Measurements from ENCODE around the gene GMFB. TPM values are rescaled to one million over a fixed set of nuclear protein-coding genes. Genes with fewer than 3 reads are reported as not detected.

Gene GMFB
- total RNA-seq, 1 experiment from 2014 or later = 63.7 TPM

- no peak for DNase-seq (ENCODE audit: low spot score)
- ChIA-PET POLR2A (no interaction called here), CTCF (no interaction called here)
Observed at GRCh38 chr14:54503486-54503885, 14.7 kb upstream of the GMFB start.

DNA sequence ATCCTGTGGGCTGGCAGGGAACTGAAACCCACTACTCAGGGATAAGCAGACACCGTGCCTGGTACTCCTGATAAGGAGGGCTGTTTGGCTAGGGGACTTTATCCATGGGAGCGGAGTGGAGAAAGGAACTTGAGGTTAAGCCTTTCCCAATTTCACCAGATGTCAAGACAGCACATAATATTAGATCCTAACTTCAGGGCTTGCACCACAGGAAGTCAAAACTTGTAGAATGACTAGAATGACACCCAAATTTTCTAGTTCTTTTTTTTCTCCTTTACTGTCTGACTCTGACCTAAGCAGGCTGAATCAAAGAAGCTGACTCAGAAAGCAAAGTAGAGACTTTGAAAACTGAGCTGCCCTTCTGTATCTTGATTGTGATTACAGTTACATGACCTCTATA, 13.8 kb upstream of the GMFB start:
- DNase-seq (ENCODE audit: low spot score) = no peak
- no peak for ATAC-seq
- TF ChIP-seq CBFB (CRISPR knock-in tag; IDR thresholded peaks at IDR 0.05; ENCODE audit: low read depth) (no peak), ATF6 (CRISPR knock-in tag; IDR thresholded peaks at IDR 0.05) (no peak), MXD4 (CRISPR knock-in tag; IDR thresholded peaks at IDR 0.05; ENCODE audit: borderline replicate concordance) (no peak)
- TF ChIP-seq, protein P1, sequence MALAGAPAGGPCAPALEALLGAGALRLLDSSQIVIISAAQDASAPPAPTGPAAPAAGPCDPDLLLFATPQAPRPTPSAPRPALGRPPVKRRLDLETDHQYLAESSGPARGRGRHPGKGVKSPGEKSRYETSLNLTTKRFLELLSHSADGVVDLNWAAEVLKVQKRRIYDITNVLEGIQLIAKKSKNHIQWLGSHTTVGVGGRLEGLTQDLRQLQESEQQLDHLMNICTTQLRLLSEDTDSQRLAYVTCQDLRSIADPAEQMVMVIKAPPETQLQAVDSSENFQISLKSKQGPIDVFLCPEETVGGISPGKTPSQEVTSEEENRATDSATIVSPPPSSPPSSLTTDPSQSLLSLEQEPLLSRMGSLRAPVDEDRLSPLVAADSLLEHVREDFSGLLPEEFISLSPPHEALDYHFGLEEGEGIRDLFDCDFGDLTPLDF (CRISPR knock-in tag; IDR thresholded peaks at IDR 0.05) = no peak
- Mint-ChIP-seq H3K4me3 (no peak overlapping the region), H3K36me3 (no peaks in the 10 kb centered on the region), H3K27ac (no peak overlapping the region), H3K27me3 (ENCODE audit: low read depth) (peaks cover 6% of the 10 kb centered on the region), H3K9me3 (peaks cover 4% of the 10 kb centered on the region), H3K4me1 (no peaks in the 10 kb centered on the region)
- ChIA-PET CTCF (interaction anchor here (1.2 kb wide), 1 partner anchor 9 kb away, joined by 8 read pairs; no protein-coding TSS in a partner anchor), POLR2A (no interaction called here)

More at GRCh38 chr14:54503486-54503885, 14.7 kb upstream of the GMFB start:
- TF ChIP-seq PREB (CRISPR knock-in tag; IDR thresholded peaks at IDR 0.05; ENCODE audit: borderline replicate concordance) = no peak
- no peak for TF ChIP-seq SP1 (CRISPR knock-in tag; conservative IDR thresholded peaks at IDR 0.05)
- H3K27me3 Mint-ChIP-seq (ENCODE audit: low read depth) = peaks cover 6% of the 10 kb centered on the region
- H3K4me3 Mint-ChIP-seq = no peak overlapping the region
- ATAC-seq = peak; percentile 69
- H3K36me3 Mint-ChIP-seq = no peaks in the 10 kb centered on the region
- H3K9me3 Mint-ChIP-seq = no peaks in the 10 kb centered on the region
- H3K27ac Mint-ChIP-seq = no peak overlapping the region
- H3K4me1 Mint-ChIP-seq = no peaks in the 10 kb centered on the region

- Mint-ChIP-seq H3K27ac (no peak overlapping the region), H3K36me3 (no peaks in the 10 kb centered on the region), H3K4me1 (no peaks in the 10 kb centered on the region), H3K4me3 (no peak overlapping the region), H3K27me3 (ENCODE audit: low read depth) (peaks cover 6% of the 10 kb centered on the region; the same call in 1 of the 2 replicates), H3K9me3 (peaks cover 4% of the 10 kb centered on the region)
- ChIA-PET CTCF (interaction anchor here (1.2 kb wide), 1 partner anchor 8 kb away, joined by 8 read pairs; no protein-coding TSS in a partner anchor), POLR2A (no interaction called here)
- ATAC-seq = no peak
- DNase-seq (ENCODE audit: low spot score) = no peak
- TF ChIP-seq, protein P2, sequence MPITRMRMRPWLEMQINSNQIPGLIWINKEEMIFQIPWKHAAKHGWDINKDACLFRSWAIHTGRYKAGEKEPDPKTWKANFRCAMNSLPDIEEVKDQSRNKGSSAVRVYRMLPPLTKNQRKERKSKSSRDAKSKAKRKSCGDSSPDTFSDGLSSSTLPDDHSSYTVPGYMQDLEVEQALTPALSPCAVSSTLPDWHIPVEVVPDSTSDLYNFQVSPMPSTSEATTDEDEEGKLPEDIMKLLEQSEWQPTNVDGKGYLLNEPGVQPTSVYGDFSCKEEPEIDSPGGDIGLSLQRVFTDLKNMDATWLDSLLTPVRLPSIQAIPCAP (CRISPR knock-in tag; IDR thresholded peaks at IDR 0.05) = no peak
- TF ChIP-seq NR2C2 (CRISPR knock-in tag; IDR thresholded peaks at IDR 0.05) (no peak), ZSCAN18 (CRISPR knock-in tag; IDR thresholded peaks at IDR 0.05) (no peak), USF1 (CRISPR knock-in tag; IDR thresholded peaks at IDR 0.05) (no peak), EMX1 (CRISPR knock-in tag; IDR thresholded peaks at IDR 0.05) (no peak), ELF4 (CRISPR knock-in tag; IDR thresholded peaks at IDR 0.05; ENCODE audit: low read depth) (no peak), GTF2I (CRISPR knock-in tag; conservative IDR thresholded peaks at IDR 0.05) (no peak), JUN (CRISPR knock-in tag; IDR thresholded peaks at IDR 0.05) (no peak), ZNF121 (CRISPR knock-in tag; IDR thresholded peaks at IDR 0.05) (no peak)
- TF ChIP-seq, protein P3, sequence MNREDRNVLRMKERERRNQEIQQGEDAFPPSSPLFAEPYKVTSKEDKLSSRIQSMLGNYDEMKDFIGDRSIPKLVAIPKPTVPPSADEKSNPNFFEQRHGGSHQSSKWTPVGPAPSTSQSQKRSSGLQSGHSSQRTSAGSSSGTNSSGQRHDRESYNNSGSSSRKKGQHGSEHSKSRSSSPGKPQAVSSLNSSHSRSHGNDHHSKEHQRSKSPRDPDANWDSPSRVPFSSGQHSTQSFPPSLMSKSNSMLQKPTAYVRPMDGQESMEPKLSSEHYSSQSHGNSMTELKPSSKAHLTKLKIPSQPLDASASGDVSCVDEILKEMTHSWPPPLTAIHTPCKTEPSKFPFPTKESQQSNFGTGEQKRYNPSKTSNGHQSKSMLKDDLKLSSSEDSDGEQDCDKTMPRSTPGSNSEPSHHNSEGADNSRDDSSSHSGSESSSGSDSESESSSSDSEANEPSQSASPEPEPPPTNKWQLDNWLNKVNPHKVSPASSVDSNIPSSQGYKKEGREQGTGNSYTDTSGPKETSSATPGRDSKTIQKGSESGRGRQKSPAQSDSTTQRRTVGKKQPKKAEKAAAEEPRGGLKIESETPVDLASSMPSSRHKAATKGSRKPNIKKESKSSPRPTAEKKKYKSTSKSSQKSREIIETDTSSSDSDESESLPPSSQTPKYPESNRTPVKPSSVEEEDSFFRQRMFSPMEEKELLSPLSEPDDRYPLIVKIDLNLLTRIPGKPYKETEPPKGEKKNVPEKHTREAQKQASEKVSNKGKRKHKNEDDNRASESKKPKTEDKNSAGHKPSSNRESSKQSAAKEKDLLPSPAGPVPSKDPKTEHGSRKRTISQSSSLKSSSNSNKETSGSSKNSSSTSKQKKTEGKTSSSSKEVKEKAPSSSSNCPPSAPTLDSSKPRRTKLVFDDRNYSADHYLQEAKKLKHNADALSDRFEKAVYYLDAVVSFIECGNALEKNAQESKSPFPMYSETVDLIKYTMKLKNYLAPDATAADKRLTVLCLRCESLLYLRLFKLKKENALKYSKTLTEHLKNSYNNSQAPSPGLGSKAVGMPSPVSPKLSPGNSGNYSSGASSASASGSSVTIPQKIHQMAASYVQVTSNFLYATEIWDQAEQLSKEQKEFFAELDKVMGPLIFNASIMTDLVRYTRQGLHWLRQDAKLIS (CRISPR knock-in tag; IDR thresholded peaks at IDR 0.05; ENCODE audit: borderline replicate concordance) = no peak
- TF ChIP-seq, protein P4, sequence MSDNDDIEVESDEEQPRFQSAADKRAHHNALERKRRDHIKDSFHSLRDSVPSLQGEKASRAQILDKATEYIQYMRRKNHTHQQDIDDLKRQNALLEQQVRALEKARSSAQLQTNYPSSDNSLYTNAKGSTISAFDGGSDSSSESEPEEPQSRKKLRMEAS (CRISPR knock-in tag; IDR thresholded peaks at IDR 0.05) = no peak
- TF ChIP-seq, protein P5, sequence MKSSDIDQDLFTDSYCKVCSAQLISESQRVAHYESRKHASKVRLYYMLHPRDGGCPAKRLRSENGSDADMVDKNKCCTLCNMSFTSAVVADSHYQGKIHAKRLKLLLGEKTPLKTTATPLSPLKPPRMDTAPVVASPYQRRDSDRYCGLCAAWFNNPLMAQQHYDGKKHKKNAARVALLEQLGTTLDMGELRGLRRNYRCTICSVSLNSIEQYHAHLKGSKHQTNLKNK (CRISPR knock-in tag; IDR thresholded peaks at IDR 0.05) = no peak
- TF ChIP-seq, protein P1 (CRISPR knock-in tag; IDR thresholded peaks at IDR 0.05) = no peak
Observed at GRCh38 chr14:54501480-54501879, 12.7 kb upstream of the GMFB start.

Measured in WTC11 (cell line).